Neural progenitor cell (in vitro differentiated cells): ENCODE measurements around the gene MTMR10.

Experiments
- CTCF ChIP-seq: fragments of 200-600 bp; sonication (generic); IDR thresholded peaks from 2 replicates; pipeline ENCODE4 v1.5.1; 2017; ENCODE audit warnings: antibody characterized with exemption, mild to moderate bottlenecking
- EZH2 ChIP-seq: fragments of 200-600 bp; sonication (generic); IDR thresholded peaks from 2 replicates; pipeline ENCODE4 v1.6.1; 2017; ENCODE audit warnings: antibody characterized with exemption, mild to moderate bottlenecking, moderate library complexity

- TF ChIP-seq CTCF (no peak), EZH2 (no peak)
Measured at GRCh38 chr15:31019986-31020385, 28.6 kb upstream of the MTMR10 start.
